GM21529 (cell line): ENCODE data around the gene B3GALT5.

ENCODE experiments used
- ATAC-seq: cut with Tn5 transposase; IDR thresholded peaks from one replicate; pipeline ENCODE4 v1.9.1; 2021; ENCODE audit not compliant: unreplicated experiment

B3GALT5 gene

DNA sequence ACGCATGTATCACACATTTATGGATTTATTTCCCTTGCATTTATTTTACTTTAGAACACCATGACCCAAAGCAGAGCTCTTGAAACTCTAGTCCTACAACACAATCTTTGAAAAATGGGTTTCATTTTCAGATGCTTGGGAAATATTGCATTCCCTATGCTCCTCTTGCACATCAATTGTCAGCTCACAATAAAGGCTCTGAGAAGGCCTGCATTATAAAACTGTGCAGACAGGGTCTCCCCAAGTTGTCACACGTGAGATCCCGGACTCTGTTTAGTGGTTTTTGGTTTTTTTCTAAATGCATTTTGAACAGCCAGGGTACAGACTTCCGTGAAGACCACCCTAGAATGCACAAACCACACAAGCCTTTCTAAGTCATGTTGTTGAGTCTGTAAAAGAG is 9.9 kb upstream of the B3GALT5 start:
- ATAC-seq = no peak

GRCh38 chr21:39604951-39605350 is 7.8 kb upstream of the B3GALT5 start:
- no peak for ATAC-seq

- no peak for ATAC-seq
Observed at GRCh38 chr21:39610703-39611102, 2.0 kb upstream of the B3GALT5 start.

- no peak for ATAC-seq
Observed at GRCh38 chr21:39611551-39612190, 1.1 kb upstream of the B3GALT5 start.

GRCh38 chr21:39613041-39613934 is 548 bp downstream of the B3GALT5 start:
- ATAC-seq = no peak

DNA sequence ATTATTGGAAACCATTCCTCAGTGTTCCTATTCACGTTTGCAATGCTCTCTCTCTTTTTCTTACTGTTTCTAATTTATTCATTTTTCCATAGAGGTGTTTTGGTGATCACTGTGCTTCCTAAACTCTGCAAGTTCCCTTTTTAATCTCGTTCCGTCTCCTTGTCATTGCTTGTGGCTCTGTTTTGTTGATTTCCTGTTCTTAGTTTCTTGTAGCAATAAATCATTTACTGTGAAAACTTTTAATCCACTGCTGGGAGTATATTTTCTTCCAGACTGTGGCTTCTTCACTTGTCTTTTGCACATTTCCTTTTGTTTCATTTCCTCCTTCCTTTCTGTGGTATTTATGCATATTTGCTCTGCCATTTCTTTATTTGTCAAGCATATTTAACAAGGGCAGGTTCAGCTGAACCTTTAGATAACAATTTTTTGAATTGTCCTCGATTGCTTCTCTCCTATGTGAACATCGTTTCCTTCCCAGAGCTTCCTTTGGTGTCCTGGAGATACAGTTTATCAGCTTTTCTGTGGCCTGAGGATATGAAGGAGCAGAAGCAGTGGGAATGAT is 3.6 kb downstream of the B3GALT5 start:
- ATAC-seq = no peak

- ATAC-seq = no peak
Observed at GRCh38 chr21:39620856-39621255, 8.1 kb downstream of the B3GALT5 start.

GRCh38 chr21:39625211-39625895 is 12.6 kb downstream of the B3GALT5 start:
- ATAC-seq = no peak

- no peak for ATAC-seq
Observed at GRCh38 chr21:39628385-39628784, 15.6 kb downstream of the B3GALT5 start.

DNA sequence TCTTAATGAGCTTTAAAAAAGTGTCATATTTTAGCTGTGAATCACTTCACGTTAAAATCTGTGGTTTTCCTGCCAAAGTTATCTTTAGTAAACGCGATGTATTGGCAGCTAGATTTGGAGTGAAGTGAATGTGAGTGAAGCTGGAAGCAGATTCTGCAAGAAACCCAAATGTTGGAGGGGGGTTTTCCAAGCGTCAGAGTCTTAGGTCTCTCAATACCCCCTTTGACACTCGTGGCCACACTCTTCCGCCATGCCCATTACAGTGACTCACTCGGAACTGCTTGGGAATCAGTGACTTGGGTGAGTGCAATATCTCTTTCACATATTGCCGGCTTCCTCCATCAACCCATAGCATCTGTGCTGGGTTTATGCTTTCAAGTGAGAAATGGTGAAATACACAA is 17.5 kb downstream of the B3GALT5 start:
- no peak for ATAC-seq

- no peak for ATAC-seq
Observed at GRCh38 chr21:39630827-39631226, 18.1 kb downstream of the B3GALT5 start.

DNA sequence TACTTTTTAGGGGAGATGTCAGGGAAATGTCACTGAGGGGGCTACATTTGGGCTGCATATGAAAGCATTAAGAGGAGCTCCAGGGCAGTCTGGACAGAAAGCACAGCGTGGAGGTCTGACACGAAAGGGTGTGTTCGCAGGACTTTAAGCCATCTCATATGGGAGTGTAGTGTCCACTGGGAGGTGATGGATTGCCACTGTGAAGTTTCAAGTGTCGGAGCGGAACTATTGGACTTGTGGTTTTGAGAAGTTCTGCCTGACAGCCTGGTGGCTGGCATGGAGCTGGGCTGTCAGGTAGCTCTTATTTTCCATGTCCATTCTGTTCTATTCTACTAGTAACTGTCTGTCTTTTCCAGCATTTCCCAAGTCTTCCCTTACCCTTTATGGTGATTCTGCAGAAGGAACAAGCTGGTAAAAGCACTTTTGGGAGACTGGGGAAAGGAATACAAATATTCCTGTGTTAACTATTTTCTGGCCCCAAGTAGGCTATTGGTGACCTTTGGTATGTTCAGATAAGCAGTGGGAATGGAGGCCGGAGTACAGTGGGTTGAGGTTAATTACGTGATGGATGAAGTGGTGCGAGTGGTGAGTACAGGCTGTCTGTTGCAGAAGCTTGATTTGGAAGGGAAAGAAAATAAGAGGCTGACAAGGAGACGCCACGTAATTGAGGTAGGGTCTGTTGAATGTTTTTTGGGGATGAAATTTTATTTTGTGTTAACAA is 19.3 kb downstream of the B3GALT5 start:
- ATAC-seq = no peak

DNA sequence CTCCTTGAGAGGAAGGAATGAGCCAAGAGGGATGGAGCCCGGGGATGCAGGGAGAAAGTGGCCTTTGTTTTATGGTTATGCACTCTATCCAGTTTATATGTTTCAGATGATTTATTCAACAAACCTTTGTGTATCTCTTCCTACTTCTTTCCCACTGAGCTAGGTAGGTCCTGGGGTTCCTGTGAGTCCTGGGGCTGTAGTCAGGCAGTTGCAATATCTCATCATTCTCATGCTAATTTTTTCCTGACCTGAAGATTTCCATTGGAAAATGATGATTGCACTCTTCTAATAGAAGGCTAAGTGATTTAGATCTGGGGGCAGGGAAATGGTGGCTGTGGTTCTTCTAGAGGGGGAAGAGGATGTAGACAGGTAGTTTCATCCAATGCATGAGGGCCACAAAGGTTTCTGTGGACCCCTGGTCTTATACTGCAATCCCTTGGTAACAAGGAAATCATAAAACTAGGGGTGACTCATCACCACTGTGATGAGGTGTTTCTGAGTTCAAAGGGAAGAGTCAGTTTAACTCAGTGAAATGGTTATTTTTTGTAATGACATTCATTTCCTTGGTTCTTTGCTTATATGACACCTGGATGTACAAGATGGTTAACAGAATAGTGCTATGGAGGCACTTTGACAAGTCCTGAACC is 20.2 kb downstream of the B3GALT5 start:
- no peak for ATAC-seq

DNA sequence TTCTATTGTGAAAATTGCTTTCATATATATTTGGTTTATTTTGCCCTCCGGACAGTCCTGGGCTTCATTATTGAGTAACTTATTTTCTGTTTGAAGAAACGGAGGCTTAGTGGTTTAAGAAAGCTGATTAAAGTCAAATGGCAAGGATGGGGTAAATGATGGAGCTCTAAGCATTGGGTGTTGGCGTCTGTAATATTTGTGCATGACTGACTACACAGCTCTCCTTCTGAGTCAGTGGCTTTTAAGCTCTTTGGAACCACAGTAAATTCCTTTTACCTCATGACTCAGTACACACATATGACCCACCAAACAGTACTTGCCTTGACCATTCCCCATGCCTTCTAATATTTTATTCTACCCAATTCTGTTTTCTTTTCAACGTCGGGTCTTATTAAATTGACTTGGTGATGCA is 21.0 kb downstream of the B3GALT5 start:
- no peak for ATAC-seq

DNA sequence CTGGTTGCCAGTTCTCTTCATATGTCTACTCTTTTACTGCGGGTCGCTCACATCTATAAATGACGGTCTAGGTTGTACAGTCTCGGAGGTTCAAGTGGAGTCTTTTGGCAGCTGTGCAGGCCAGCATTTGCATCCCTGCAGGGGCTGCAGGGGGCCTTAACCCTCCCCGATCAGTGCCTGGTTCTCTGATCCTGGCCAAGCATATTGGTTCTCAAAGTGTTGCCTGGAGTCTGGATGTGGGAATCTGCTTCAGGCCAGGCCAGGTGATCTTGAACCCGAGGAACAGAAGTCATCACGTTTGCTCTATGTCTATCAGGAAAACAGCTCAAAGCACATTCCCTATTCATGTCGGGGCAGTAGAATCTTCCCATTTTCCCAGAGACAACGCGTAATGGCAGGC is 21.8 kb downstream of the B3GALT5 start:
- ATAC-seq = no peak

DNA sequence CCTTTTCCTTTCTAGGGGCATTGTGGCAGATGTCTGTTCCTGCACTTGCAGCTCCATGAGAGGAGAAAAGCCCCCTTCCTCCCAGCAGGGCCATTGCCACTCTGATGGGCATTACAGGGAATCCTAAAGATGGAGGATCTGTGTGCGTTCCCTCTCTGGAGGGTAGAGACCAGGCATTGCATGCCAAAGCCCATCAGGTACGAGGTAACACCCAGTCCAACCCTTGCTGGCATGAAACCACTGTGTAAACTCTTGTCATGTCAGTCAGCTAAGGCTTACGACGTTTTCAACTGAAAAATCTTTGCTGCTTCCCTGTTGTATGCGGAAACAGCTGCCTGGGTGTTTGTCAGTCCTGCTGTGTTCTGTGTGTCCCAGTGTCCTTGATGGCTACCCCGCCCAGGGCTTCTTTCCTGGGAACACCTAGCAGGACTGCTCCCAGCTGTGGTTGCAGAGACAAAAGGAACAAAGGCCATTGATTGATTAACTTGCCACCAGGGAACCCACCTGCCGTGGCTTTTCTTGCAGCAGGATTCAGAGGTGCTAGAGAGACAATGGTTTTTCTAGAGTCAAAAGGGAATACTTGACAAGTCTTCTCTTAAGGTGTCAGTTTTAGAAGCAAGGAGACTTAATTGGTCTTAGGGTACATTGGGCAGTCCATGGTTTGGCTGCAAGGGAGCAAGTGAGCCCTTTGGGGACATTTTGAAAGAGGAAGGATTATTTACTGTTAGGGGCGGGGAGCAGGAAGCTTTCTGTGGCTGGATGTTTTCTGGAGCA is 24.6 kb downstream of the B3GALT5 start:
- ATAC-seq = no peak

DNA sequence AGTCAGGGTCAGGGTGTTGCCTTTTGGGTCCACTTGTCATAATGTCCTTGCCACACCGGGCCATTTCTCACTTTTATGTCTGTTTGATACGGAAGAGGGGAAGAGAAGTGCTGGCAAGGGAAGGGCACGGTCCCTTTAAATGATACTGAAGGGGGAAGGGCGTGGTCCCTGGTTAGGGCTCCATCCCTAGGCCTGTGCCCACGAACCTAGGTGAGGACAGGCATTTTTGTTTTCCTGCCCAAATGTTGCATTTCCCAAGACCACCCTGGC is 25.2 kb downstream of the B3GALT5 start:
- ATAC-seq = no peak

DNA sequence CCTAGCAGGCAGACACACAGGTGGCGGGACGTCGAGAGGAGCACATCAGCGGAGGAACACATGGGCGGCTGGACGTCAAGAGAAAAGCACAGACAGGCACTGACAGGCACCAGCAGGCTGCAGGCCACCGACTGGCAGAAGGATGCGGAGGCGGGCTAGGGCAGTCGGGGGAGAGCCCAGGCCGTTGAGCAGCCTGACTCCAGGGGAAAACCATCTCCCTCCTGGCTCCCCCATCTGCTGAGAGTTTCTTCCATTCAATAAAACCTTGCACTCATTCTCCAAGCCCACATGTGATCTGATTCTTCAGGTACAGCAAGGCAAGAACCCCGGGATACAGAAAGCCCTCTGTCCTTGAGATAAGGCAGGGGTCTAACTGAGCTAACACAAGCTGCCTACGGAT is 25.5 kb downstream of the B3GALT5 start:
- ATAC-seq = no peak

DNA sequence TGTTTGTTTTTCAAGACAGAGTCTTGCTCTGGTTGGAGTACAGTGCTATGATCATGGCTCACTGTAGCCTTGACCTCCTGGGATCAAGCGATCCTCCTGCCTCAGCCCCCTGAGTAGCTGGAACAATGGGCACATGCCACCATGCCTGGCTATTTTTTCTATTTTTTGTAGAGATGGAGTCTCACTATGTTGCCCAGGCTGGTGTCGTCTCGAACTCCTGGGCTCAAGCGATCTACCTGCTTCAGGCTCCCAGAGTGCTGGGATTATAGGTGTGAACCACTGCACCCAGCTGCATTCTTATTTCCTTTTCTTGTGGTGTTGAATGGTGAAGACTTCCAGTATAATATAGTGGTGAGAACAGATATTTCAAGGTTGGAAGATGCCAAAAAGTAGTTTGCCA is 28.0 kb downstream of the B3GALT5 start:
- no peak for ATAC-seq
